Activated naive CD4-positive, alpha-beta T cell treated with anti-CD3 and anti-CD28 coated beads, Interleukin-2, amount 10 ng/mL, durations not matched to agents 7 days and 5 days (primary cell): ENCODE data around the gene DNAJC7.

Experiments
- CTCF ChIA-PET: fragments of 350-600 bp; sonication (Branson Sonifier 250); formaldehyde crosslinking; loops from one replicate; lab custom pipeline; 2021; ENCODE audit warnings: antibody characterized with exemption; lab: Charles Lee
- DNase-seq: peaks from one replicate; pipeline ENCODE4 v3.0.0-alpha.2; 2020
- H3K27ac Mint-ChIP-seq: one replicate; pipeline ENCODE4 v1.8.0; 2021; ENCODE audit warnings: mild to moderate bottlenecking, moderate library complexity, mixed read lengths
- H3K27me3 Mint-ChIP-seq: one replicate; pipeline ENCODE4 v1.8.0; 2021; ENCODE audit warnings: mild to moderate bottlenecking, mixed read lengths
- H3K36me3 Mint-ChIP-seq: one replicate; pipeline ENCODE4 v1.8.0; 2021; ENCODE audit warnings: mixed read lengths
- H3K4me1 Mint-ChIP-seq: one replicate; pipeline ENCODE4 v1.8.0; 2021; ENCODE audit warnings: mixed read lengths
- H3K4me3 Mint-ChIP-seq: one replicate; pipeline ENCODE4 v1.8.0; 2021; ENCODE audit warnings: mild to moderate bottlenecking, moderate library complexity, mixed read lengths
- H3K9me3 Mint-ChIP-seq: one replicate; pipeline ENCODE4 v1.8.0; 2021; ENCODE audit warnings: mixed read lengths

Gene DNAJC7

GRCh38 chr17:41992576-41992975 lies 24.7 kb downstream of the DNAJC7 start:
- CTCF ChIA-PET, result no interaction called here
- H3K4me1 Mint-ChIP-seq, result no peaks in the 10 kb centered on the region
- DNase-seq, result no peak
- H3K36me3 Mint-ChIP-seq, result peaks cover 54% of the 10 kb centered on the region
- H3K4me3 Mint-ChIP-seq, result no peak overlapping the region
- no peaks in the 10 kb centered on the region for H3K27me3 Mint-ChIP-seq
- no peak overlapping the region for H3K27ac Mint-ChIP-seq
- H3K9me3 Mint-ChIP-seq, result no peaks in the 10 kb centered on the region

DNA sequence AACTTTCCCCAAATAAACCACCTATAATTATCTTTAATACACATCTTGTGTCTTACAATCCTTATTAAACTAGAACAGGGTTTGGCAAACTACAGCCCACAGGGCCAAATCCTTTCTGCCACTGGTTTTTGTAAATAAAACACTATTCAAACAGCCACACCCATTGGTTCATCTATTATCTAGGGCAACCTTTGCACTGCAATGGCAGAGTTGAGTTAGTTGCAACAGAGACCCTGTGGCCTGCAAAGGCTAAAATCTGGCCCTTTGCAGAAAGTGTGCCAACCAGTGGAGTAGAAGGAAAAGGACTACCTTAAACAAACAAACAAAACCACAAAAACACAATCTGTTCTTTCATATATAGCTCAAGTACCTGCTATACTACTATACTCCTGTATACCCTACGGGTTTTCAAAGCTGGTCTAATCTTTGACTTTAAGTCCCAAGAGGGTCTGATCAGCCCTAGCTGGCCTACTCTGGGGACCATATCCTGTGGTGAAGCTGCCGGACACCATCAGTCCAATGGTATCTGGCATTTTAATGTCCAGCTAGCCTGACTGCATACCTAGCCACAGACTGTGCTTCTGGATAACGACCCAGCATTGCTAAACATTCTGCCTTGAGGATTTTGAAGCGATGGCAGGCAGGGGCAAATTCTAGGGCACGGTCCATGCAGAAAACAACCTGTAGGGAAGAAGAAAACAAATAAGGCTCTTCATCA lies 27.4 kb downstream of the DNAJC7 start:
- no peak overlapping the region for H3K27ac Mint-ChIP-seq
- no peak overlapping the region for H3K4me3 Mint-ChIP-seq
- H3K9me3 Mint-ChIP-seq, result no peaks in the 10 kb centered on the region
- no peaks in the 10 kb centered on the region for H3K27me3 Mint-ChIP-seq
- peaks cover 45% of the 10 kb centered on the region for H3K36me3 Mint-ChIP-seq
- DNase-seq, result no peak
- H3K4me1 Mint-ChIP-seq, result no peaks in the 10 kb centered on the region
- CTCF ChIA-PET, result no interaction called here

DNA sequence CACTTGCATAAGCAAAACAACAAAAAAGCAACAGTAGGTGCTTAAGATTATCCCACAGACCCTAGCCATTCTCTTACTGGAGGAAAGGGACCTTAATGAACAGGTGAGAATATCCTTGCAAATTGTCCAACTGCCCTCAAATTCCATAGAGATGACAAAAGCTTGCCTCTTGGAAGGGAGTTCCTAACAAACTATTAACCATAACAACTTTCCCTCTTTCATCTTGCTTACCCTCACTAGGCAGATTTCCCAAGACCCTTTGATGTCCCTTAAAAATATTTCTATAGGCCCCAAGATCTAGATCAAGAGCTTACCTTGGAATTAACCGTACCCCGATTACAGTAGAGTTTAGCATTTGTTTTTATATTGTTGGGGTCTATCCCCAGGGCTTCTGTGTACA lies 28.8 kb downstream of the DNAJC7 start:
- no peak overlapping the region for H3K27ac Mint-ChIP-seq
- H3K27me3 Mint-ChIP-seq, result no peaks in the 10 kb centered on the region
- H3K4me1 Mint-ChIP-seq, result no peaks in the 10 kb centered on the region
- CTCF ChIA-PET, result no interaction called here
- H3K4me3 Mint-ChIP-seq, result no peak overlapping the region
- H3K36me3 Mint-ChIP-seq, result peaks cover 49% of the 10 kb centered on the region
- DNase-seq, result no peak
- H3K9me3 Mint-ChIP-seq, result no peaks in the 10 kb centered on the region

- no peaks in the 10 kb centered on the region for H3K4me1 Mint-ChIP-seq
- CTCF ChIA-PET, result no interaction called here
- no peaks in the 10 kb centered on the region for H3K27me3 Mint-ChIP-seq
- no peak overlapping the region for H3K4me3 Mint-ChIP-seq
- no peaks in the 10 kb centered on the region for H3K9me3 Mint-ChIP-seq
- DNase-seq, result no peak
- peaks cover 44% of the 10 kb centered on the region for H3K36me3 Mint-ChIP-seq
- no peak overlapping the region for H3K27ac Mint-ChIP-seq
Measured at GRCh38 chr17:41987642-41988041, 29.6 kb downstream of the DNAJC7 start.

GRCh38 chr17:41986634-41987033 lies 30.6 kb downstream of the DNAJC7 start:
- CTCF ChIA-PET, result no interaction called here
- DNase-seq, result no peak
- Mint-ChIP-seq H3K9me3 (no peaks in the 10 kb centered on the region), H3K27ac (no peak overlapping the region), H3K4me1 (no peaks in the 10 kb centered on the region), H3K36me3 (peaks cover 49% of the 10 kb centered on the region), H3K27me3 (no peaks in the 10 kb centered on the region), H3K4me3 (no peak overlapping the region)

DNA sequence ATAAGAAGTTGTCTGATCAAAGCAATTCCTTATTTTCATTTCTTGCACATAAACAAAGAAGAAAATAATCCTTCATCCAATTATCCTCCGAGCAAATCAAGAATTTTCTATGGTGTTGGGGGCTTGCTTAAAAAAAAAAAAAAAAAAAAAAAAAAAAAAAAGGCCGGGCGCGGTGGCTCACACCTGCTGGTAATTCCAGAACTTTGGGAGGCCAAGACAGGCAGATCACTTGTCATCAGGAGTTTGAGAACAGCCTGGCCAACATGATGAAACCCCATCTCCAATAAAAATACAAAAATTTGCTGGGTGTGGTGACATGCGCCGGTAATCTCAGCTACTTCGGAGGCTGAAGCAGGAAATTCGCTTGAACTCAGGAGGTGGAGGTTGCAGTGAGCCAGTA lies 31.3 kb downstream of the DNAJC7 start:
- no peak for DNase-seq
- H3K27ac Mint-ChIP-seq, result no peak overlapping the region
- no peaks in the 10 kb centered on the region for H3K9me3 Mint-ChIP-seq
- no peaks in the 10 kb centered on the region for H3K27me3 Mint-ChIP-seq
- no peaks in the 10 kb centered on the region for H3K4me1 Mint-ChIP-seq
- no peak overlapping the region for H3K4me3 Mint-ChIP-seq
- CTCF ChIA-PET, result interaction anchor here (0.6 kb wide), 1 partner anchor 80 kb away, joined by 3 read pairs; no protein-coding TSS in a partner anchor
- H3K36me3 Mint-ChIP-seq, result peaks cover 51% of the 10 kb centered on the region

DNA sequence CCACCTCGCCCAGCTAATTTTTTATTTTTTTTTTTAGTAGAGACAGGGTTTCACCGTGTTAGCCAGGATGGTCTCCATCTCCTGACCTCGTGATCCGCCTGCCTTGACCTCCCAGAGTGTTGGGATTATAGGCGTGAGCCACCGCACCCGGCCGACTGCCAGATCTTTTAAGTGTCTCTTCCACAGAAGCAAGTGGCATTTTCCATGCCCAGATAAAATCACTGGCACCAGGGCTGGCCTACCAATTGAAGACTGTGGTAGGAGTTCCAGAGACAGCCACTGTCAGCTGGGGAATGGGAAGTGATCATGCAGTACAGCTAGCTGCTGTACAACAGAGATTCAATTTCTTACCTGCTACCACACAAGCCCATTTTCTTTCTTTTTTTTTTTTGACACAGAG lies 32.8 kb downstream of the DNAJC7 start:
- H3K9me3 Mint-ChIP-seq, result no peaks in the 10 kb centered on the region
- H3K36me3 Mint-ChIP-seq, result peaks cover 55% of the 10 kb centered on the region
- no peak overlapping the region for H3K4me3 Mint-ChIP-seq
- H3K27me3 Mint-ChIP-seq, result no peaks in the 10 kb centered on the region
- H3K4me1 Mint-ChIP-seq, result no peaks in the 10 kb centered on the region
- H3K27ac Mint-ChIP-seq, result no peak overlapping the region
- CTCF ChIA-PET, result no interaction called here
- DNase-seq, result no peak

- H3K4me3 Mint-ChIP-seq, result no peak overlapping the region
- H3K4me1 Mint-ChIP-seq, result no peaks in the 10 kb centered on the region
- CTCF ChIA-PET, result no interaction called here
- H3K36me3 Mint-ChIP-seq, result peaks cover 50% of the 10 kb centered on the region
- no peaks in the 10 kb centered on the region for H3K27me3 Mint-ChIP-seq
- no peak for DNase-seq
- H3K27ac Mint-ChIP-seq, result peak overlapping the region; percentile 38
- no peaks in the 10 kb centered on the region for H3K9me3 Mint-ChIP-seq
Measured at GRCh38 chr17:41982026-41982760, 35.0 kb downstream of the DNAJC7 start.

DNA sequence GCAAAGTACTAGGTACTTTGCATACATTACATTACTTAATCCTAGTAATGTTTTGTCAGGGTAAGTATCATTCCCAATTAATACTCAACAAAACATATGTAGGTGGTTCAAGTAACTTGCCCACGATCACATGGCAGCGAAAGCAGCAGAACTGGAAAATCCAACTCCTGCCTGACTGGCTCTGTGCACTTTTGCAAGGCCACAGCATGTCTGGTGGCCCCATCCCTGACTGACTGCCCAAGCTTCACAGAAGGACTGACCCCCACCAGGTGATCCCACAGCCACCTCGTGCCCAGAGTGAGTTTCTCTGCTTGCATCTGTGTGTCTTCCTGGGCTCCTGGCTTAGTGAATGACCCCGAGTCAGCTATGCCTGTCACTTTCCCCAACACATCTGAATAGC lies 39.2 kb downstream of the DNAJC7 start:
- CTCF ChIA-PET, result interaction anchor here (1.4 kb wide), 1 partner anchor 11 kb away, joined by 3 read pairs; the partner anchor contains the start of gene CNP
- Mint-ChIP-seq H3K27ac (no peak overlapping the region), H3K27me3 (no peaks in the 10 kb centered on the region), H3K4me1 (no peaks in the 10 kb centered on the region), H3K4me3 (no peak overlapping the region), H3K36me3 (peaks cover 64% of the 10 kb centered on the region), H3K9me3 (no peaks in the 10 kb centered on the region)
- DNase-seq, result no peak

DNA sequence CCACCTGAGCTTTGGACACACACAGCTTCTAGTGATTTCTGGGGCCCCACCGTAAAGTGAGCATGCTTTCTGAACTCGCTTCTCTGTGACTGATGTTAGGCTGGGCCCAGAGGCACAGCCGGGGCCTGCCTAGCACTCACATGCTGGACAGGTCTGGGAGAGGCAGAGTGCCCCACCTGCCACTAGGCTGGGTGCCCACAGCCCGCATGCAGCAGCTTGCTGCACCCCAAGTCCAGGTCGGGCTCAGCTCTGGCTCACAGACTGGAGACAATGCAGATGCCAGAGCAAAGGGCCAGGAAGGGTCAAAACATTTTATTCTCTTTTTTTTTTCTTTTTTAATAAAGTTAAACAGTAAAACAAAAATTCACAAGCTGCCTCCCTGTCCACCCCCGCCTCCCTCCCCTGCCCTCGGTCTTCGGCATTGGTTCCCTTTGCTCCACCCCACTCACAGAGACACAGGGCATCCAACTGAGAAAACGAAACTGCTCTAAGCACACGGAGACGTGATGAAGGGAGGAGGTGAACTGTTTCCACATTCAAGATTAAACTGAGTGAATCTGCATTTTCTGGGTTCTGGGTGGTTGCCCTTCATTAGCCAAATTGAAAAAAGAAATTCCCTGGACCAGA lies 41.0 kb downstream of the DNAJC7 start:
- Mint-ChIP-seq H3K4me3 (no peak overlapping the region), H3K36me3 (peaks cover 59% of the 10 kb centered on the region), H3K27me3 (no peaks in the 10 kb centered on the region), H3K4me1 (peaks cover 3% of the 10 kb centered on the region), H3K9me3 (no peaks in the 10 kb centered on the region), H3K27ac (peak overlapping the region; percentile 39)
- no peak for DNase-seq
- CTCF ChIA-PET, result no interaction called here

DNA sequence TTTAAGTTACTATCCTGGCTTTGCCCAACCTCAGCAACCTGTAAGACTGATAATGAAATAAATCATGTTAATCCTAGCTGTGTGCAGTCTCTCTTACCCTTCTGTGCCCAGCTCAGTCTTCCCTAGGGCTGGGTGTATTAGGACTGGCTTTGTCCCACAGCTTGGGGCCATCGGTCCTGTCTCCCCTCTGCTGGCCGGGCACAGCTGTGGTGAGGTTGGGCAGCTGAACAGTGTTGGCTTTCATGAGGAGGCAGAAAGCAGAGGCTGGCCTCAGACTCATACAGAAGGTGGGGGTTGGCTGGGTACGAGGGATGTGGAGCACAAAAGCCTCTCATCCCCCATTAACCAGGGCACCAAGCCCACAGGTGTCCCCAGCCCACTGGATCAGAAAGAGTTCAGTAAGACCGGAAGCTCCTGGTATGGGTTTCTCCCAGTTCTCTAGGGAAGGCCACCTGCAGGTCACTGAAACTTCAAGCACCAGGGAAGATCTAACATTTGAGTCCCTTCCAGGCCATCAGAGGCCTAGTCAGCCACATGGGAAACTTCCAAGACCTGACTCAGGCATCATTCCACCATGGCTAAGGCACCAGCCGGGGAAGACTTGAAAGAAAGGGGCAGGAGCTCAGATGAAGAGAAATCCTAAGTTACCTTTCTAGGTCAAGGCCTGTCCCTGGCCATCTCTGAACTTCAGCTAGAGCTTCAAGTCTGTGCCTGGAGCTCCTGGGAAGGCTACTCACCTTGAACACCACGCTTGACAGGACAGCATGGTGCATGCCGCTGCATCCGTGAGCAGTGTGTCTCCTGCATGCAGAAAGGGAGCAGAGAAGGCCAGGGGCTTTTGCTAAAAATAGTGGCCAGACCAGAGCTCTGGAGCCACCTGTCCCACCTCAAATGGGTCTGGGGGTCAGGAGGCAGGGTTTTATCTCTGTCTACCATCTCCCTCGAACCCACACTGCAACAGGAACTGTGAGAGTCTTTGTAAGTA lies 41.8 kb downstream of the DNAJC7 start:
- H3K4me3 Mint-ChIP-seq, result no peak overlapping the region
- H3K27me3 Mint-ChIP-seq, result no peaks in the 10 kb centered on the region
- H3K4me1 Mint-ChIP-seq, result peaks cover 7% of the 10 kb centered on the region
- H3K9me3 Mint-ChIP-seq, result no peaks in the 10 kb centered on the region
- no peak for DNase-seq
- CTCF ChIA-PET, result interaction anchor here (0.8 kb wide), 1 partner anchor 13 kb away, joined by 3 read pairs; no protein-coding TSS in a partner anchor
- H3K27ac Mint-ChIP-seq, result no peak overlapping the region
- H3K36me3 Mint-ChIP-seq, result peaks cover 55% of the 10 kb centered on the region

DNA sequence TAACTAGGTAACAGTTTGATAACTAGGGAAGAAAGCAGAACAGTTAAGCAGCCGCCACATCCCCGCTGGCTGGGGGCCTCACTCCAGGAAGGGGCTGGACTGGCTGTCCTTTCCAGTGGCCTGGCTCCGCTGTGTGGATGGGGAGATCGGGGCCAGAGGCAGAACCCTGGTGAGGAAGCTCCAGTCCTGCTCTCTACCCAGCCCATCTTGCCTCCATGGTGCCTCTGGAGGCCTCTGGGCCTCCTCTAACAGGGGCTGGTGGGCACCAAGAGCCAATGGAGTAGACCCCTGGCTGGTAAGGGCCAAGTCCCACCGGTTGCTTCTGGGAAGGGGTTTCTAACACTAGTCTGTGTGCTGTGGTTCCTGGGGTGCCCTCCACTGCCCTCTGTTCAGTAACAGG lies 42.6 kb downstream of the DNAJC7 start:
- CTCF ChIA-PET, result interaction anchor here (0.8 kb wide), 1 partner anchor 12 kb away, joined by 3 read pairs; no protein-coding TSS in a partner anchor
- Mint-ChIP-seq H3K27me3 (no peaks in the 10 kb centered on the region), H3K4me3 (no peak overlapping the region), H3K9me3 (no peaks in the 10 kb centered on the region), H3K36me3 (peaks cover 51% of the 10 kb centered on the region), H3K4me1 (peaks cover 10% of the 10 kb centered on the region), H3K27ac (no peak overlapping the region)
- DNase-seq, result no peak

DNA sequence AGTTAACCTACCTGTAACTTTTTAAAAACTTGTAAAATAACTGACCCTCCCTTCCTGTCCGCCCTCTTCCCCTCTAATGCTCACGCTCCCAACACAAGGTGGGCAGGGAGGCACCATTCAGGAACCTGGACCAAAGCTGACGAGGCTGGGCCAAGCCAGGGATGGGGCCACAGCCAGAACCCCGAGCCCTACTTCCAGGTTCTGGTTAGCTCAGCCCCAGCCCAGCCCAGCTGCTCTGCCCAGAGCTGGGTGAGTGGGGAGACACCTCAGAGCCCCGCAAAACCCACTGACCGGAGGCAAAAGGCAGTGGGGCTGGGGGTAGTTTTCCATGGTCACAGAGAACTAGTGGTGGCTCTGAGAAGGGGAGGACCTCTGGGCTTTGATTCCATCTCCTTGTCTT lies 43.2 kb downstream of the DNAJC7 start:
- CTCF ChIA-PET, result no interaction called here
- Mint-ChIP-seq H3K4me3 (no peak overlapping the region), H3K27ac (no peak overlapping the region), H3K4me1 (peaks cover 17% of the 10 kb centered on the region), H3K9me3 (no peaks in the 10 kb centered on the region), H3K36me3 (peaks cover 50% of the 10 kb centered on the region), H3K27me3 (no peaks in the 10 kb centered on the region)
- no peak for DNase-seq

GRCh38 chr17:41973408-41973811 lies 43.8 kb downstream of the DNAJC7 start:
- peaks cover 22% of the 10 kb centered on the region for H3K4me1 Mint-ChIP-seq
- H3K4me3 Mint-ChIP-seq, result no peak overlapping the region
- DNase-seq, result no peak
- H3K27me3 Mint-ChIP-seq, result no peaks in the 10 kb centered on the region
- H3K27ac Mint-ChIP-seq, result no peak overlapping the region
- CTCF ChIA-PET, result no interaction called here
- H3K9me3 Mint-ChIP-seq, result no peaks in the 10 kb centered on the region
- H3K36me3 Mint-ChIP-seq, result peaks cover 52% of the 10 kb centered on the region
